Measurements from ENCODE around the gene CORIN. TPM values are rescaled to one million over a fixed set of nuclear protein-coding genes. Genes with fewer than 3 reads are reported as not detected.
"Not testable (repeated sequence)": the region's sequence is repeated elsewhere in the genome, so short reads cannot be mapped to it uniquely, and the experiment has no call there.

CORIN gene
- total RNA-seq, 6 donors from 2014 or later = 0.55 to 9.4 (median 2.4) TPM

DNA sequence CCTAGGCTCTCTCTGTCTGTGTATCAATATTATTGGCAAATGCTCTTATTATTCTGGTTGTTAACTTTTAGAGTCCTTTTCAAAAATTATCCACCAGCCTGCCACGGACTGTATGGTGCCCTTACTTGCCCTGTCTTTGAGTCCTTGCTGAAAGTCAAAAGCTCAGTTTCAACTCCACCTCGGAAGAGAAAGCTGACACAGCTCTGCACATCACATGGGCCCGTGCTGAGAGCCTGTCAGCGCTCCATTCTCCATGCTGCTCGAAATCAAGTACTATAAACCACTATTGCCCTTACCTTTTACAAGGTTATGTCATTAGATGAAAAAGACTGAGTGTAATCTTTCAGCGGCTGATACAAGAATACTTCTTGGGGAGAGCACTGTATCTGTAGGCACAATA, 141.0 kb downstream of the CORIN start:
- Histone ChIP-seq H3K9me3 (no peaks in the 10 kb centered on the region), H3K27ac (no peak overlapping the region), H3K36me3 (no peaks in the 10 kb centered on the region), H3K4me1 (peaks cover 0 to 5% (median 2%) of the 10 kb centered on the region in 4 donors), H3K27me3 (no peaks in the 10 kb centered on the region), H3K4me3 (no peak overlapping the region)
- DNase-seq (no peak), ATAC-seq (ENCODE audit: low FRiP score in 2 of 2) (no peak)
- TF ChIP-seq POLR2AphosphoS5 (IDR thresholded peaks at IDR 0.05) (no peak), EP300 (IDR thresholded peaks at IDR 0.05) (no peak), POLR2A (IDR thresholded peaks at IDR 0.05) (no peak)
- TF ChIP-seq, protein P1, sequence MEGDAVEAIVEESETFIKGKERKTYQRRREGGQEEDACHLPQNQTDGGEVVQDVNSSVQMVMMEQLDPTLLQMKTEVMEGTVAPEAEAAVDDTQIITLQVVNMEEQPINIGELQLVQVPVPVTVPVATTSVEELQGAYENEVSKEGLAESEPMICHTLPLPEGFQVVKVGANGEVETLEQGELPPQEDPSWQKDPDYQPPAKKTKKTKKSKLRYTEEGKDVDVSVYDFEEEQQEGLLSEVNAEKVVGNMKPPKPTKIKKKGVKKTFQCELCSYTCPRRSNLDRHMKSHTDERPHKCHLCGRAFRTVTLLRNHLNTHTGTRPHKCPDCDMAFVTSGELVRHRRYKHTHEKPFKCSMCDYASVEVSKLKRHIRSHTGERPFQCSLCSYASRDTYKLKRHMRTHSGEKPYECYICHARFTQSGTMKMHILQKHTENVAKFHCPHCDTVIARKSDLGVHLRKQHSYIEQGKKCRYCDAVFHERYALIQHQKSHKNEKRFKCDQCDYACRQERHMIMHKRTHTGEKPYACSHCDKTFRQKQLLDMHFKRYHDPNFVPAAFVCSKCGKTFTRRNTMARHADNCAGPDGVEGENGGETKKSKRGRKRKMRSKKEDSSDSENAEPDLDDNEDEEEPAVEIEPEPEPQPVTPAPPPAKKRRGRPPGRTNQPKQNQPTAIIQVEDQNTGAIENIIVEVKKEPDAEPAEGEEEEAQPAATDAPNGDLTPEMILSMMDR (IDR thresholded peaks at IDR 0.05) = no peak
- 94 to 97% methylated on average over 6 of the region's 6 CpGs for WGBS, 2 donors

DNA sequence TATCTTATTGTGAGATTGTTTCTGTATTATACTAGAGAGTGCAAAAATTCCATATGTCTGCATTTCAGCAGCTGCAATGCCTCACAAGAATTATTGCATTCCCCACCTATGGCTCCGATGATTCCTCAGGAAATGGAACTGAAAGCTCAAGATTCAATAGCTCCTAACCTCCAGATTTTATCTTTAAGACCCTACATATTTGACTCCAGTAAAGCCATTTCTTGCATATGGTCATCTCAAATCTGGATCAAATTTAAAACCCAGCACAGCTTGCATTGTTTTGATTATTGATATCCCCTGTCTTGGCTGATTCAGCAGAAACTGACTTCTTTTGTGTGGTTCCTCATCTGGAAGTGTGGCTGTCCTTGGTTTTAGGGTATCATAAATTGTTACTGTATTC, 142.6 kb downstream of the CORIN start:
- no peaks in the 10 kb centered on the region for H3K36me3 ChIP-seq
- TF ChIP-seq EP300 (IDR thresholded peaks at IDR 0.05) (no peak), POLR2A (IDR thresholded peaks at IDR 0.05) (no peak), POLR2AphosphoS5 (IDR thresholded peaks at IDR 0.05) (no peak)
- TF ChIP-seq, protein P1 (IDR thresholded peaks at IDR 0.05) = no peak
- ATAC-seq (ENCODE audit: low FRiP score in 2 of 2) (no peak), DNase-seq (no peak)
- H3K4me1 ChIP-seq = peaks cover 0 to 5% (median 0%) of the 10 kb centered on the region in 4 donors
- H3K4me3 ChIP-seq = no peak overlapping the region
- no peaks in the 10 kb centered on the region for H3K27me3 ChIP-seq
- no peak overlapping the region for H3K27ac ChIP-seq
- no peaks in the 10 kb centered on the region for H3K9me3 ChIP-seq
- WGBS, 2 donors = 83 to 88% methylated on average over 1 of the region's 1 CpG

DNA sequence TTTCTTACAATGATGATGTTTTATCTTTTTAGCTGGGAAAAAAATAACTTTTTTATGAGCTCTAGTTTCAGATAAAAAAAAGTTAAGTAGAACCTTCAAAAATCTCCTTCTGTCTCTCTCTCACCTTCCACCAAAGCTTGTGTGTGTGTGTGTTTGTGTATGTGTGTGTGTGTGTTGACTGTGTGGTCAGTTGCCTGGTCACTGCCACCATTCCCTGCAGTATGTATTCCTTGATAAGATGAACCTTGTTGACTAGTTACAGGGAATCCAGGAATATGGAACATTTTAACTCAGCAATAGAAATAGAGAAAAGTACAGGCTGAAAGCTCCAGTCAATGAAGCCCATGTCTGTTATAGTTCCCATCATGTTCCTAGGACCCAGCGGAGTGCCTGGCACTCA, 143.5 kb downstream of the CORIN start:
- no peak overlapping the region for H3K4me3 ChIP-seq
- DNase-seq (no peak), ATAC-seq (ENCODE audit: low FRiP score in 2 of 2) (no peak)
- H3K36me3 ChIP-seq = no peaks in the 10 kb centered on the region
- WGBS, 2 donors = 96 to 100% methylated on average over 1 of the region's 1 CpG
- no peak overlapping the region for H3K27ac ChIP-seq
- no peak for TF ChIP-seq EP300 (IDR thresholded peaks at IDR 0.05)
- H3K4me1 ChIP-seq = peaks cover 0 to 5% (median 0%) of the 10 kb centered on the region in 4 donors
- no peaks in the 10 kb centered on the region for H3K9me3 ChIP-seq
- H3K27me3 ChIP-seq = no peaks in the 10 kb centered on the region

DNA sequence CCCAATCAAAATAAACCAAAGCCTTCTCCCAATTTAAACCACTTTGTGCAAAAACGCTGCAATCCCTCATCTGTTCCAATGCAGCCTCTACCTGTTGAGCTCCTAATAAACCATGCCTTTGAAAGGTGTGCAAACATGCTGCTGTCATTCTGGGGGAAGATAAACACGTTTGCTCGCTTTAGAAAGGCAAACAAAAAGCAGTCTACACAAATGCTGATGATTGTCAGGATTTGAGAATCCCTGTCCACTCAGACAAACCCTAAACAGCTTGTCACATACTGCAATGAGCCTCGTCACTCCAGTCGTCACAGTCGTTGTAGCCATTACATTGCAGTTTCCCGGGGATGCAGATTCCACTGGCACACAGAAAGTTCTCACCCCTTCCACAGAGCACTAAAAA, 145.2 kb downstream of the CORIN start:
- TF ChIP-seq POLR2AphosphoS5 (IDR thresholded peaks at IDR 0.05) (no peak), POLR2A (IDR thresholded peaks at IDR 0.05) (no peak), EP300 (IDR thresholded peaks at IDR 0.05) (no peak)
- TF ChIP-seq, protein P1 (IDR thresholded peaks at IDR 0.05) = no peak
- no peak for DNase-seq
- H3K27ac ChIP-seq = no peak overlapping the region
- H3K4me1 ChIP-seq = peaks cover 0 to 5% (median 0%) of the 10 kb centered on the region in 4 donors
- no peaks in the 10 kb centered on the region for H3K9me3 ChIP-seq
- H3K27me3 ChIP-seq = no peaks in the 10 kb centered on the region
- ATAC-seq (ENCODE audit: low FRiP score in 2 of 2) = no peak
- H3K4me3 ChIP-seq = no peak overlapping the region
- 58 to 61% methylated on average over 7 of the region's 7 CpGs for WGBS, 2 donors
- H3K36me3 ChIP-seq = no peaks in the 10 kb centered on the region

DNA sequence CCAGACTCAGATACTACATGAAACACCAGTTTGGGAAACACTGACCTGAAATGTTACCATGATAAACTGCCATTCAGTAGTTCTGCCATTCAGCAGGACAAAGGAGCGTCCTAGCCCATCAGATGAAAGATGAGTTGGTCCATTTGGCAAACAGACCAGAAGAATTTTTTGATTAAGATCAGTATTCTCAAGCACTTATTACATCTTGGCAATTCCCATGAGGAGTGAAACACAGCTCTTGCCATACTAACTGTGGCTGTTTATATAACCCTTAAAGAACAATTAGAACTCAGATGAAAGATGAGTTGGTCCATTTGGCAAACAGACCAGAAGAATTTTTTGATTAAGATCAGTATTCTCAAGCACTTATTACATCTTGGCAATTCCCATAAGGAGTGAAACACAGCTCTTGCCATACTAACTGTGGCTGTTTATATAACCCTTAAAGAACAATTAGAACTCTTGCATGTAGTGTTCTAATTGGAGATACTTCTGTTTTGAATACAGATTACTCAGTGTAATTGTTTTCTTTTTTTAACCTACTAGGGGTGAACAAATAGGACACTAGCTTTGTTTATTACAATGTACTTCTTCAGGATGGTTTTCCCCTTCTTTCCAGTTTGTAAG, 146.0 kb downstream of the CORIN start:
- not testable (repeated sequence) for ATAC-seq (ENCODE audit: low FRiP score in 2 of 2); H3K4me3 ChIP-seq; H3K36me3 ChIP-seq; H3K27me3 ChIP-seq; DNase-seq; H3K27ac ChIP-seq; H3K9me3 ChIP-seq; H3K4me1 ChIP-seq
- 50 to 71% methylated on average over 1 of the region's 1 CpG for WGBS, 2 donors

DNA sequence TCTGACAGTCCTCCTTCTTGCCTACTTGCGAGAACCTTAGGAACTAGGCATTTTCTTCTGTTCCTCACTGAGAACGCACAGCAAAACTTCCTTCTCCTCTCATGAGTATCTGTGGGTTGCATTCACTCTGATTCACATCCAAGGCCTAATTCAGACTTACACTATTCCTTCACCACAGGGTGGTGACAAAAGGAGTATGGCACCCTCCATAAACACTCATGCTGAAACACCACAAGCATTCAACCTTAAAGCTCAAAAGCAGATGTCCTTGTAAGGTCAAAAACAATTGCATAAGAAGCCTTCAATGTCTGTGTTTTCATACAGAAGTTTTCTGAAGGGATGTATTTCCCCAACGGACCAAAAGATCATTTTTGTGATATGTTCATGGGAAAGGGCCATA, 147.3 kb downstream of the CORIN start:
- H3K4me3 ChIP-seq = no peak overlapping the region
- DNase-seq = no peak
- ATAC-seq (ENCODE audit: low FRiP score in 2 of 2) = no peak
- no peaks in the 10 kb centered on the region for H3K9me3 ChIP-seq
- no peaks in the 10 kb centered on the region for H3K27me3 ChIP-seq
- no peak overlapping the region for H3K27ac ChIP-seq
- TF ChIP-seq EP300 (IDR thresholded peaks at IDR 0.05) (no peak), POLR2A (IDR thresholded peaks at IDR 0.05) (no peak), POLR2AphosphoS5 (IDR thresholded peaks at IDR 0.05) (no peak)
- TF ChIP-seq, protein P1 (IDR thresholded peaks at IDR 0.05) = no peak
- 82 to 92% methylated on average over 3 of the region's 3 CpGs for WGBS, 2 donors
- peaks cover 0 to 5% (median 0%) of the 10 kb centered on the region in 4 donors for H3K4me1 ChIP-seq
- H3K36me3 ChIP-seq = no peaks in the 10 kb centered on the region

Measured in upper lobe of left lung (tissue), 6 donors.